GM13977 (cell line): Measurements from ENCODE around the gene KRT35.

Experiments used
- DNase-seq: peaks from one replicate; pipeline ENCODE4 v3.0.0; 2012; ENCODE audit warnings: low spot score
- CTCF ChIP-seq: IDR thresholded peaks from 2 replicates; pipeline ENCODE4 v1.5.1; 2012; ENCODE audit warnings: mild to moderate bottlenecking, control low read depth; ENCODE audit not compliant: insufficient read depth; ENCODE audit errors: extremely low read depth, missing control alignments
- in situ Hi-C: fragments of 300-500 bp; cut with MboI; formaldehyde crosslinking; loops from one replicate; pipeline ENCODE4 v1.12.0; 2022; ENCODE audit warnings: low sequenced_read_pairs, low pct_unique_long_range_greater_than_20kb, mixed read lengths, inconsistent platforms; ENCODE audit not compliant: unreplicated experiment

The KRT35 gene

DNA sequence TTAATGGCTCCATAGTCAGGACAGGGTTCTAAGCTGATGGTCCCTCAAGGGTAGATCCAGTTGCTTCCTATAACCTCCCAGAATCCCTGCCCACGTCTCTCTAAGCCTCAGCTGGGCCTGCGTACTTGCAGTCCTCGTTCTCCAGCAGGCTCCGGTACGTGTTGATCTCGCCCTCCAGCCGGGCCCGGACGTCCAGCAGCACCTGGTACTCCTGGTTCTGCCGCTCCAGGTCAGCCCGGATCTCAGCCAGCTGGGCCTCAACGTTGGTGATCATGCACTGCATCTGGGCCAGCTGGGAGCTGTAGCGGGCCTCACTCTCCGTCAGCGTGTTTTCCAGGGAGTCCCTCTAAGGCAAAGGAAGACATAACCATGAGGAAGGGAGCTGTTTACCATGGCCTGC lies 18.2 kb downstream of the KRT35 start:
- in situ Hi-C loops, result no loop called here
- no peak for TF ChIP-seq CTCF
- DNase-seq, result no peak

DNA sequence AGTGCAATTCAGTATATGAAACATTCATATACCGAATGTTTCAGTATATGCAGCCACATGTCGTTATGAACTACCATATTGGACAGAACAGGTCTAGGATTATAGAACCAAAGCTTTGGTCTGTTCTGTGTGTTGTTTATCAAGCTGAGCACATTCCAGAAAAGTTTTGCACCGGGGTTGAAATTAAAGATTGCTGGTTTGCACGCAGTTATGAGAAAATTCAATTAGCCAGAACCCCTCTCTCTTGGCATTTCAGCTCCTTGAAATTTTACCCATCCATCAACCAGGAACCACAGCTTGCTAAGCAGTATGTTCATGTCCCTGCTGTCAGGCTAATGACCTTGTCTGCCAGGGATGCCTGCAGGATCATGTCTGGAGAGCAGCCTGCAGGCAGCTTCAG lies 23.3 kb downstream of the KRT35 start:
- in situ Hi-C loops, result no loop called here
- TF ChIP-seq CTCF, result no peak
- DNase-seq, result no peak

GRCh38 chr17:41456204-41456603 lies 24.7 kb downstream of the KRT35 start:
- no peak for DNase-seq
- in situ Hi-C loops, result no loop called here
- TF ChIP-seq CTCF, result no peak

GRCh38 chr17:41455236-41455635 lies 25.7 kb downstream of the KRT35 start:
- no peak for TF ChIP-seq CTCF
- in situ Hi-C loops, result no loop called here
- DNase-seq, result no peak

GRCh38 chr17:41453066-41453465 lies 27.9 kb downstream of the KRT35 start:
- DNase-seq, result no peak
- in situ Hi-C loops, result no loop called here
- no peak for TF ChIP-seq CTCF

DNA sequence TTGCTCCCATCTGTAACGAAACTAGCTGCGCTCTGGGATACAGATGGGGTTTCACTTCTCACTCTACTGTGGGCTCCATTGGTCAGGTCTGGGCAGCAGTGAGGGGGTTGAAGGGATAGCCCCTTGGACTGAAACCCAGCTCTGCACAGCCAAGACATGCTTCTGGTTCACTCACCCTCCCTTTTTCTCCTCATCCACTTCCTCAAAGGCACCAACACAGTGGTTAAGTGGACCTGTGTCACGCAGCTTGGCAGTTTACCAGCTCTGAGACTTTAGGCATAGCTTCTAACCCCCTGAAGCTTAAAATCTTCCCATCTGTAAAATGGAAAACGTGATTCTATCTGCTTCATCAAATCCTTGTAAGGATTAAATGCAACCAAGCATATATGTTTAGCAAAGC lies 28.7 kb downstream of the KRT35 start:
- in situ Hi-C loops, result no loop called here
- DNase-seq, result no peak
- no peak for TF ChIP-seq CTCF

- DNase-seq, result no peak
- in situ Hi-C loops, result no loop called here
- TF ChIP-seq CTCF, result no peak
These were observed 29.7 kb downstream of the KRT35 start for GRCh38 chr17:41451154-41451728.
